CD4-positive, alpha-beta T cell treated with Interleukin-21 for 1 hour (primary cell): ENCODE results near the gene MKS1.

Experiments
- DNase-seq: peaks from one replicate; pipeline ENCODE4 v3.0.0-alpha.2; 2020

Gene MKS1

GRCh38 chr17:58219007-58219788 lies at the start of gene MKS1:
Gene MKS1 (minus strand): TSS chr17:58219255. CDS start chr17:58219230, 25 bp downstream.
- DNase-seq = peak; percentile 96

GRCh38 chr17:58268326-58268725 lies 49.3 kb upstream of the MKS1 start:
- DNase-seq = no peak

GRCh38 chr17:58267347-58268324 lies 48.6 kb upstream of the MKS1 start:
- no peak for DNase-seq

- DNase-seq = no peak
Observed at GRCh38 chr17:58265902-58266875, 47.1 kb upstream of the MKS1 start.

- DNase-seq = no peak
Observed at GRCh38 chr17:58265271-58265670, 46.2 kb upstream of the MKS1 start.

- DNase-seq = no peak
Observed at GRCh38 chr17:58264407-58265103, 45.5 kb upstream of the MKS1 start.

- no peak for DNase-seq
Observed at GRCh38 chr17:58263773-58264172, 44.7 kb upstream of the MKS1 start.

GRCh38 chr17:58262149-58262548 lies 43.1 kb upstream of the MKS1 start:
- DNase-seq = no peak

GRCh38 chr17:58254803-58255202 lies 35.7 kb upstream of the MKS1 start:
- no peak for DNase-seq

GRCh38 chr17:58253082-58253481 lies 34.0 kb upstream of the MKS1 start:
- DNase-seq = no peak

GRCh38 chr17:58252141-58252540 lies 33.1 kb upstream of the MKS1 start:
- DNase-seq = no peak

GRCh38 chr17:58250344-58251011 lies 31.4 kb upstream of the MKS1 start:
- DNase-seq = no peak

- DNase-seq = peak; percentile 75
Observed at GRCh38 chr17:58249270-58250133, 30.4 kb upstream of the MKS1 start.

GRCh38 chr17:58248955-58249269 lies 29.9 kb upstream of the MKS1 start:
- no peak for DNase-seq

- no peak for DNase-seq
Observed at GRCh38 chr17:58247511-58248363, 28.7 kb upstream of the MKS1 start.

- DNase-seq = no peak
Observed at GRCh38 chr17:58246781-58247180, 27.7 kb upstream of the MKS1 start.

- no peak for DNase-seq
Observed at GRCh38 chr17:58246104-58246740, 27.2 kb upstream of the MKS1 start.

GRCh38 chr17:58245428-58246103 lies 26.5 kb upstream of the MKS1 start:
- DNase-seq = no peak
